Neural crest cell (in vitro differentiated cells): ENCODE data around the gene AIFM2. TPM values are rescaled to one million over a fixed set of nuclear protein-coding genes. Genes with fewer than 3 reads are reported as not detected.

Experiments used
- DNase-seq: peaks from one replicate; pipeline ENCODE4 v3.0.0; 2021; ENCODE audit warnings: low read depth, mixed read lengths, low spot score
- H3K27ac Mint-ChIP-seq: one replicate; pipeline ENCODE4 v1.8.0; 2021; ENCODE audit warnings: mild to moderate bottlenecking, mixed read lengths; ENCODE audit not compliant: unreplicated experiment
- H3K27me3 Mint-ChIP-seq: 2 replicates; pipeline ENCODE4 v1.8.0; 2021; ENCODE audit warnings: low read depth, mild to moderate bottlenecking, mixed read lengths
- H3K36me3 Mint-ChIP-seq: 2 replicates; pipeline ENCODE4 v1.8.0; 2021; ENCODE audit warnings: low read depth, mild to moderate bottlenecking, mixed read lengths
- H3K4me1 Mint-ChIP-seq: 2 replicates; pipeline ENCODE4 v1.8.0; 2021; ENCODE audit warnings: mixed read lengths
- H3K4me3 Mint-ChIP-seq: one replicate; pipeline ENCODE4 v1.8.0; 2021; ENCODE audit warnings: mild to moderate bottlenecking, mixed read lengths
- H3K9me3 Mint-ChIP-seq: 2 replicates; pipeline ENCODE4 v1.8.0; 2021; ENCODE audit warnings: mixed read lengths
- CTCF ChIP-seq: fragments of 200-600 bp; sonication (generic); conservative IDR thresholded peaks from 2 replicates; pipeline ENCODE4 v1.5.0; 2021; ENCODE audit warnings: antibody characterized with exemption, mild to moderate bottlenecking
- total RNA-seq: library from RNA; stranded (reverse); gene quantifications from 2 replicates; pipeline ENCODE4 v1.2.1, GENCODE V29; 2021

AIFM2 gene
- total RNA-seq, 1 donor from 2014 or later = 2.8 TPM

GRCh38 chr10:70063418-70064098 lies 69.1 kb downstream of the AIFM2 start:
- Mint-ChIP-seq H3K4me1 (peaks cover 12% of the 10 kb centered on the region), H3K27ac (no peak overlapping the region), H3K36me3 (peaks cover 9% of the 10 kb centered on the region), H3K9me3 (no peaks in the 10 kb centered on the region), H3K4me3 (no peak overlapping the region), H3K27me3 (no peaks in the 10 kb centered on the region)
- no peak for TF ChIP-seq CTCF
- no peak for DNase-seq

Other genes with a start within 250 kb of the AIFM2 start
- gene MACROH2A2, start 80.0 kb downstream of the AIFM2 start, total RNA-seq = 149 and 155 TPM in 2 replicates
- 17.6 and 17.7 TPM in 2 replicates for gene TYSND1, start 13.9 kb upstream of the AIFM2 start, total RNA-seq
- 120 and 124 TPM in 2 replicates for gene SAR1A, start 37.7 kb upstream of the AIFM2 start, total RNA-seq
- gene PPA1, start 100.6 kb upstream of the AIFM2 start, total RNA-seq = 174 and 179 TPM in 2 replicates
- gene NPFFR1, start 151.2 kb upstream of the AIFM2 start, total RNA-seq = not detected in 2 replicates
- gene LRRC20, start 249.8 kb upstream of the AIFM2 start, total RNA-seq = 24.9 and 25.8 TPM in 2 replicates